ENCODE results near the gene ARL10.

DNA sequence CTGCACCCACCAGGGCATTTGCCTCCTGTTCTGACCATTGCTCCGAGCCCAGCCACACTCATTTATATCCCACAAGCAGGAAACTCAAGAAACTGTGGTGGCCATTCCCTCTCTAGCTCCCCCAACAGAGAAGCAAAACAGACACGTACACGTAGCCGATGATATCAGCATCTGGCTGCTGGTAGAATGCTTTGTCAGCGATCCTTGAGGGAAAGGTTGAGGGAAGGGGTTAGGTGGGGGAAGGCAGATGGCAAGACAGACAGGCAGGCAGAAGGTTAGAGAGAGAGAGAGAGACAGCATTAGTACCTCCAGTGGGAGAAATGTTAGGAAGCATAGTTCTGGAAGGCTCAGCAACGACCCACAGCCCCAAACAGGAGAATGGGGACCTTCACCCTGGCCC, 31.0 kb downstream of the ARL10 start:
- TF ChIP-seq, protein P1, sequence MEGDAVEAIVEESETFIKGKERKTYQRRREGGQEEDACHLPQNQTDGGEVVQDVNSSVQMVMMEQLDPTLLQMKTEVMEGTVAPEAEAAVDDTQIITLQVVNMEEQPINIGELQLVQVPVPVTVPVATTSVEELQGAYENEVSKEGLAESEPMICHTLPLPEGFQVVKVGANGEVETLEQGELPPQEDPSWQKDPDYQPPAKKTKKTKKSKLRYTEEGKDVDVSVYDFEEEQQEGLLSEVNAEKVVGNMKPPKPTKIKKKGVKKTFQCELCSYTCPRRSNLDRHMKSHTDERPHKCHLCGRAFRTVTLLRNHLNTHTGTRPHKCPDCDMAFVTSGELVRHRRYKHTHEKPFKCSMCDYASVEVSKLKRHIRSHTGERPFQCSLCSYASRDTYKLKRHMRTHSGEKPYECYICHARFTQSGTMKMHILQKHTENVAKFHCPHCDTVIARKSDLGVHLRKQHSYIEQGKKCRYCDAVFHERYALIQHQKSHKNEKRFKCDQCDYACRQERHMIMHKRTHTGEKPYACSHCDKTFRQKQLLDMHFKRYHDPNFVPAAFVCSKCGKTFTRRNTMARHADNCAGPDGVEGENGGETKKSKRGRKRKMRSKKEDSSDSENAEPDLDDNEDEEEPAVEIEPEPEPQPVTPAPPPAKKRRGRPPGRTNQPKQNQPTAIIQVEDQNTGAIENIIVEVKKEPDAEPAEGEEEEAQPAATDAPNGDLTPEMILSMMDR (IDR thresholded peaks at IDR 0.05; ENCODE audit: low read depth, low read length, poor library complexity, severe bottlenecking), result no peak
- TF ChIP-seq EZH2phosphoT487 (IDR thresholded peaks at IDR 0.05; ENCODE audit: borderline replicate concordance, low read length), result no peak

All from DOHH2 (cell line).